Measurements from ENCODE around the gene BDH1.

The BDH1 gene

GRCh38 chr3:197475514-197475913 is 80.3 kb downstream of the BDH1 start:
- H2AFZ ChIP-seq (ENCODE audit: low read depth, low read length), result no peak overlapping the region
- H3K27me3 ChIP-seq (ENCODE audit: low read depth, low read length), result peaks cover 26% of the 10 kb centered on the region
- no peak overlapping the region for H3K27ac ChIP-seq (ENCODE audit: low read length)
- H4K20me1 ChIP-seq (ENCODE audit: insufficient read depth, low read length), result no peaks in the 10 kb centered on the region
- H3K9me3 ChIP-seq (ENCODE audit: insufficient read depth, low read length), result no peaks in the 10 kb centered on the region
- no peak overlapping the region for H3K9ac ChIP-seq (ENCODE audit: low read length)
- H3K36me3 ChIP-seq (replicated peaks; ENCODE audit: low read depth, low read length), result no peaks in the 10 kb centered on the region
- no peak for TF ChIP-seq CTCF (IDR thresholded peaks at IDR 0.05; ENCODE audit: low read depth, low read length)
- no peak for TF ChIP-seq EZH2phosphoT487 (IDR thresholded peaks at IDR 0.05; ENCODE audit: low read depth)
- H3K4me2 ChIP-seq (ENCODE audit: low read length), result no peak overlapping the region
- no peak overlapping the region for H3K4me3 ChIP-seq (ENCODE audit: low read length)
- no peaks in the 10 kb centered on the region for H3K4me1 ChIP-seq (ENCODE audit: low read length)
- H3K79me2 ChIP-seq (ENCODE audit: low read length), result no peaks in the 10 kb centered on the region

GRCh38 chr3:197472151-197472550 is 83.6 kb downstream of the BDH1 start:
- no peak overlapping the region for H3K4me2 ChIP-seq (ENCODE audit: low read length)
- H3K36me3 ChIP-seq (replicated peaks; ENCODE audit: low read depth, low read length), result no peaks in the 10 kb centered on the region
- no peak for TF ChIP-seq EZH2phosphoT487 (IDR thresholded peaks at IDR 0.05; ENCODE audit: low read depth)
- TF ChIP-seq CTCF (IDR thresholded peaks at IDR 0.05; ENCODE audit: low read depth, low read length), result no peak
- no peak overlapping the region for H3K4me3 ChIP-seq (ENCODE audit: low read length)
- no peak overlapping the region for H2AFZ ChIP-seq (ENCODE audit: low read depth, low read length)
- H3K9me3 ChIP-seq (ENCODE audit: insufficient read depth, low read length), result no peaks in the 10 kb centered on the region
- H3K4me1 ChIP-seq (ENCODE audit: low read length), result no peaks in the 10 kb centered on the region
- no peak overlapping the region for H3K9ac ChIP-seq (ENCODE audit: low read length)
- no peak overlapping the region for H3K27ac ChIP-seq (ENCODE audit: low read length)
- peaks cover 19% of the 10 kb centered on the region for H3K27me3 ChIP-seq (ENCODE audit: low read depth, low read length)
- H4K20me1 ChIP-seq (ENCODE audit: insufficient read depth, low read length), result no peaks in the 10 kb centered on the region
- H3K79me2 ChIP-seq (ENCODE audit: low read length), result no peaks in the 10 kb centered on the region

- Histone ChIP-seq H3K27ac (ENCODE audit: low read length) (no peak overlapping the region), H3K4me2 (ENCODE audit: low read length) (no peak overlapping the region), H3K27me3 (ENCODE audit: low read depth, low read length) (peaks cover 26% of the 10 kb centered on the region), H3K9ac (ENCODE audit: low read length) (no peak overlapping the region), H3K4me1 (ENCODE audit: low read length) (no peaks in the 10 kb centered on the region), H4K20me1 (ENCODE audit: insufficient read depth, low read length) (no peaks in the 10 kb centered on the region), H3K4me3 (ENCODE audit: low read length) (no peak overlapping the region), H3K36me3 (replicated peaks; ENCODE audit: low read depth, low read length) (no peaks in the 10 kb centered on the region), H3K9me3 (ENCODE audit: insufficient read depth, low read length) (no peaks in the 10 kb centered on the region), H2AFZ (ENCODE audit: low read depth, low read length) (no peak overlapping the region), H3K79me2 (ENCODE audit: low read length) (no peaks in the 10 kb centered on the region)
- TF ChIP-seq EZH2phosphoT487 (IDR thresholded peaks at IDR 0.05; ENCODE audit: low read depth), result no peak
- no peak for TF ChIP-seq CTCF (IDR thresholded peaks at IDR 0.05; ENCODE audit: low read depth, low read length)
These were observed 84.4 kb downstream of the BDH1 start for GRCh38 chr3:197471221-197472010.

- Histone ChIP-seq H3K27me3 (ENCODE audit: low read depth, low read length) (peaks cover 34% of the 10 kb centered on the region), H3K9ac (ENCODE audit: low read length) (no peak overlapping the region), H3K9me3 (ENCODE audit: insufficient read depth, low read length) (no peaks in the 10 kb centered on the region), H3K79me2 (ENCODE audit: low read length) (no peaks in the 10 kb centered on the region), H3K4me2 (ENCODE audit: low read length) (no peak overlapping the region), H3K4me3 (ENCODE audit: low read length) (no peak overlapping the region), H3K27ac (ENCODE audit: low read length) (no peak overlapping the region), H3K36me3 (replicated peaks; ENCODE audit: low read depth, low read length) (no peaks in the 10 kb centered on the region), H2AFZ (ENCODE audit: low read depth, low read length) (no peak overlapping the region; the same call in 1 of the 2 replicates), H4K20me1 (ENCODE audit: insufficient read depth, low read length) (no peaks in the 10 kb centered on the region; the same call in 1 of the 2 replicates), H3K4me1 (ENCODE audit: low read length) (no peaks in the 10 kb centered on the region)
- TF ChIP-seq EZH2phosphoT487 (IDR thresholded peaks at IDR 0.05; ENCODE audit: low read depth) (no peak), CTCF (IDR thresholded peaks at IDR 0.05; ENCODE audit: low read depth, low read length) (no peak)
These were observed 86.8 kb downstream of the BDH1 start for GRCh38 chr3:197468866-197469382.

Measured in OCI-LY3 (cell line).